Activated naive CD8-positive, alpha-beta T cell treated with anti-CD3 and anti-CD28 coated beads, Interleukin-2, amount 50 U/mL, for 16 hours (primary cell): ENCODE measurements around the gene ITGB8.

Experiments
- DNase-seq: peaks from one replicate; pipeline ENCODE4 v3.0.0-alpha.2; 2020; ENCODE audit warnings: low read depth, low spot score

ITGB8 gene

GRCh38 chr7:20464891-20465290 is 134.2 kb downstream of the ITGB8 start:
- DNase-seq = no peak
